HK-2 (cell line): ENCODE data around the gene CACNA1C.

ENCODE experiments used
- DNase-seq: peaks from one replicate; pipeline ENCODE4 v3.0.0-alpha.2; 2018; ENCODE audit not compliant: unreplicated experiment

The CACNA1C gene

GRCh38 chr12:2390850-2391390 is 338.1 kb downstream of the CACNA1C start:
- no peak for DNase-seq

- DNase-seq, result no peak
Measured at GRCh38 chr12:2391740-2392331, 339.0 kb downstream of the CACNA1C start.

- no peak for DNase-seq
Measured at GRCh38 chr12:2393016-2393415, 340.2 kb downstream of the CACNA1C start.

GRCh38 chr12:2393996-2394395 is 341.2 kb downstream of the CACNA1C start:
- DNase-seq, result no peak

GRCh38 chr12:2395354-2395977 is 342.7 kb downstream of the CACNA1C start:
- DNase-seq, result peak; percentile 36

- DNase-seq, result no peak
Measured at GRCh38 chr12:2396448-2396871, 343.7 kb downstream of the CACNA1C start.

GRCh38 chr12:2397356-2398045 is 344.7 kb downstream of the CACNA1C start:
- DNase-seq, result no peak

- DNase-seq, result no peak
Measured at GRCh38 chr12:2401040-2401439, 348.3 kb downstream of the CACNA1C start.

- DNase-seq, result no peak
Measured at GRCh38 chr12:2402073-2402579, 349.3 kb downstream of the CACNA1C start.

- no peak for DNase-seq
Measured at GRCh38 chr12:2403221-2403976, 350.6 kb downstream of the CACNA1C start.

- no peak for DNase-seq
Measured at GRCh38 chr12:2405039-2405438, 352.3 kb downstream of the CACNA1C start.

- no peak for DNase-seq
Measured at GRCh38 chr12:2406903-2407302, 354.1 kb downstream of the CACNA1C start.

- no peak for DNase-seq
Measured at GRCh38 chr12:2408262-2408661, 355.5 kb downstream of the CACNA1C start.

- DNase-seq, result no peak
Measured at GRCh38 chr12:2409656-2410265, 357.0 kb downstream of the CACNA1C start.

- no peak for DNase-seq
Measured at GRCh38 chr12:2410496-2410895, 357.7 kb downstream of the CACNA1C start.

- no peak for DNase-seq
Measured at GRCh38 chr12:2411011-2411410, 358.2 kb downstream of the CACNA1C start.

- DNase-seq, result no peak
Measured at GRCh38 chr12:2411616-2412304, 359.0 kb downstream of the CACNA1C start.

GRCh38 chr12:2412305-2412643 is 359.5 kb downstream of the CACNA1C start:
- no peak for DNase-seq

GRCh38 chr12:2413301-2413700 is 360.5 kb downstream of the CACNA1C start:
- no peak for DNase-seq

- DNase-seq, result no peak
Measured at GRCh38 chr12:2413999-2414792, 361.4 kb downstream of the CACNA1C start.
